Thoracic aorta (tissue), 2 donors: ENCODE measurements around the gene FAM177A1. TPM values are rescaled to one million over a fixed set of nuclear protein-coding genes. Genes with fewer than 3 reads are reported as not detected.

Experiments
- ATAC-seq: fragments of 150-250 bp; one replicate; pipeline ENCODE4 v1.8.0; 2017; ENCODE audit warnings: low read depth; ENCODE audit not compliant: insufficient number of reproducible peaks, low FRiP score
- DNase-seq: peaks from one replicate; pipeline ENCODE4 v3.0.0-alpha.2; 2020; ENCODE audit warnings: low spot score
- H3K27ac ChIP-seq, 2 donors: fragments of 200-600 bp; sonication (generic); 1 replicate in 1 of 2; 2 replicates in 1 of 2; pipeline ENCODE4 v1.5.1; 2016; ENCODE audit warnings: mild to moderate bottlenecking in 2 of 2, moderate library complexity in 2 of 2
- H3K27me3 ChIP-seq: fragments of 200-600 bp; sonication (generic); replicated peaks from 2 replicates; pipeline ENCODE4 v1.6.0; 2016; ENCODE audit warnings: mild to moderate bottlenecking; ENCODE audit not compliant: insufficient read depth
- H3K36me3 ChIP-seq: fragments of 200-600 bp; sonication (generic); one replicate; pipeline ENCODE4 v1.5.1; 2016
- H3K4me1 ChIP-seq, 2 donors: fragments of 200-600 bp; sonication (generic); 1 replicate in 1 of 2; 2 replicates in 1 of 2; pipeline versions ENCODE4 v1.5.1 to v1.6.0; 2016; ENCODE audit warnings: low read depth in 2 of 2, mild to moderate bottlenecking in 1 of 2; ENCODE audit not compliant: control insufficient read depth in 1 of 2
- H3K4me3 ChIP-seq: fragments of 200-600 bp; sonication (generic); 2 replicates; pipeline ENCODE4 v1.5.1; 2016; ENCODE audit warnings: mild to moderate bottlenecking
- H3K9me3 ChIP-seq: fragments of 200-600 bp; sonication (generic); 2 replicates; pipeline ENCODE4 v1.5.1; 2016
- total RNA-seq, 2 donors: library from RNA; depleted of rRNA; stranded (reverse); fragments of >200 nt; gene quantifications; one replicate each; pipeline versions ENCODE4 v1.1.0 to v1.2.3, GENCODE V29; 2016
- TF ChIP-seq, protein P1 (sequence below): fragments of 200-600 bp; sonication (generic); IDR thresholded peaks from one replicate; pipeline ENCODE4 v1.5.1; 2019; ENCODE audit warnings: antibody characterized with exemption

FAM177A1 gene
- total RNA-seq, 2 donors from 2014 or later, result 60.0 to 73.8 TPM

DNA sequence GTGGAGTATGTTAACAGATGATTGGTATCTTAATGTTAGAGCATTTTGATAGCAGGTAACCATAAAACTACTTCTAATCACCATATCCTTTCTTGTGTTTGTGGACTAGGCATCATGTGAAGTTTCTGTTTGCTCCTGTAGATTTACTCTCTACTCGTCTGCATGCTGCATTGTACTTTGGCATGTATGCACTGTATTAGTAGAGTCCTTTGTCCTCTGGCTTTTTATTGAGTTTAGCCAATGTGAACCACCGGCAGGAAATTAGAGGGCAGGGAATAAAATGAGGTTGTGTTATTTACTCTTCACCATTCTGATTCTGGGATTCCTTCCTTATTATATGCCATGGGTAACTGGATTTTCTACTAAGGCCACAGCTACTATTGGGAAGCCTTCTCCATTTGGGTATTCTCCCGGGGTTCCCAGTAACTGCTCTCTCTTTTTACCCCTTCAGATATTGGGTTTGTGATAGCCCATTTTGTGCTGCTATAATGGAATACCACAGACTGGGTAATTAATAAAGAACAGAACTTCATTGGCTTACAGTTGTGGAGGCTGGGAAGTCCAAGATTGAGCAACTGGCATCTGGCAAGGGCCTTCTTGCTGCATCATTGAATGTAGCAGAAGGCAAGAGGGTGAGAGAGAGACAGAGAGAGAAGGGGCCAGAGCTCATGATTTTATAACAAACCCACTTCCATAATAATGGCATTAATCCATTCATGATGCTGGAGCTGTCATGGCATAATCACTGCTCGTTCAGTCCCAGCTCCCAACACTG, 22.4 kb downstream of the FAM177A1 start:
- Histone ChIP-seq H3K27ac (no peak overlapping the region), H3K9me3 (no peaks in the 10 kb centered on the region), H3K36me3 (peaks cover 12% of the 10 kb centered on the region), H3K4me1 (no peaks in the 10 kb centered on the region), H3K4me3 (no peak overlapping the region), H3K27me3 (no peaks in the 10 kb centered on the region)
- no peak for DNase-seq
- no peak for ATAC-seq
- TF ChIP-seq, protein P1, sequence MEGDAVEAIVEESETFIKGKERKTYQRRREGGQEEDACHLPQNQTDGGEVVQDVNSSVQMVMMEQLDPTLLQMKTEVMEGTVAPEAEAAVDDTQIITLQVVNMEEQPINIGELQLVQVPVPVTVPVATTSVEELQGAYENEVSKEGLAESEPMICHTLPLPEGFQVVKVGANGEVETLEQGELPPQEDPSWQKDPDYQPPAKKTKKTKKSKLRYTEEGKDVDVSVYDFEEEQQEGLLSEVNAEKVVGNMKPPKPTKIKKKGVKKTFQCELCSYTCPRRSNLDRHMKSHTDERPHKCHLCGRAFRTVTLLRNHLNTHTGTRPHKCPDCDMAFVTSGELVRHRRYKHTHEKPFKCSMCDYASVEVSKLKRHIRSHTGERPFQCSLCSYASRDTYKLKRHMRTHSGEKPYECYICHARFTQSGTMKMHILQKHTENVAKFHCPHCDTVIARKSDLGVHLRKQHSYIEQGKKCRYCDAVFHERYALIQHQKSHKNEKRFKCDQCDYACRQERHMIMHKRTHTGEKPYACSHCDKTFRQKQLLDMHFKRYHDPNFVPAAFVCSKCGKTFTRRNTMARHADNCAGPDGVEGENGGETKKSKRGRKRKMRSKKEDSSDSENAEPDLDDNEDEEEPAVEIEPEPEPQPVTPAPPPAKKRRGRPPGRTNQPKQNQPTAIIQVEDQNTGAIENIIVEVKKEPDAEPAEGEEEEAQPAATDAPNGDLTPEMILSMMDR, result no peak

DNA sequence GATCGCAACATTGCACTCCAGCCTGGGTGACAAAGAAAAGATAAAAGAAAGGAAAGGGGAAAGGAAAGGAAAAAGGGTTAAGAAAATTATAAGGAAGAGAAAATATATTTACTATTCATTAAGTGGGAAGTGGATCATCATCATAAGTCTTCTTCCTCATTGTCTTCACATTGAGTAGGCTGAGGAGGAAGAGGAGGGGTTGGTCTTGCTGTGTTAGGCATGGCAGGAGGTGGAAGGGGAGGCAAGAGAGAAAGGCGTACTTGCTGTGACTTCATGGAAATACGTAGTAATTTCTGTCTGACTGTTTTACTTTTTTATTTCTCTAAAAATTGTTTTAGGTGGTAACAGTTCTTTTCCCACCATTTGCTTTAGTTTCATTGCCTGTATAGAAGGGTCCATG, 26.2 kb downstream of the FAM177A1 start:
- peaks cover 28% of the 10 kb centered on the region for H3K36me3 ChIP-seq
- TF ChIP-seq, protein P1, result no peak
- no peak overlapping the region for H3K27ac ChIP-seq
- no peak for ATAC-seq
- DNase-seq, result no peak
- H3K4me1 ChIP-seq, result no peaks in the 10 kb centered on the region
- H3K4me3 ChIP-seq, result no peak overlapping the region
- H3K27me3 ChIP-seq, result no peaks in the 10 kb centered on the region
- H3K9me3 ChIP-seq, result no peaks in the 10 kb centered on the region

GRCh38 chr14:35073486-35073885, 27.4 kb downstream of the FAM177A1 start:
- H3K9me3 ChIP-seq, result no peaks in the 10 kb centered on the region
- H3K27ac ChIP-seq, result no peak overlapping the region
- no peaks in the 10 kb centered on the region for H3K4me1 ChIP-seq
- DNase-seq (no peak), ATAC-seq (no peak)
- TF ChIP-seq, protein P1, result no peak
- no peaks in the 10 kb centered on the region for H3K27me3 ChIP-seq
- no peak overlapping the region for H3K4me3 ChIP-seq
- peaks cover 31% of the 10 kb centered on the region for H3K36me3 ChIP-seq

GRCh38 chr14:35078082-35078481, 32.0 kb downstream of the FAM177A1 start:
- DNase-seq (no peak), ATAC-seq (no peak)
- Histone ChIP-seq H3K4me3 (no peak overlapping the region), H3K27me3 (no peaks in the 10 kb centered on the region), H3K4me1 (no peaks in the 10 kb centered on the region), H3K36me3 (peaks cover 46% of the 10 kb centered on the region), H3K9me3 (no peaks in the 10 kb centered on the region), H3K27ac (no peak overlapping the region)
- TF ChIP-seq, protein P1, result no peak

GRCh38 chr14:35079742-35080141, 33.7 kb downstream of the FAM177A1 start:
- ATAC-seq (no peak), DNase-seq (no peak)
- H3K4me1 ChIP-seq, result no peaks in the 10 kb centered on the region
- H3K36me3 ChIP-seq, result peaks cover 40% of the 10 kb centered on the region
- no peaks in the 10 kb centered on the region for H3K27me3 ChIP-seq
- TF ChIP-seq, protein P1, result no peak
- no peak overlapping the region for H3K27ac ChIP-seq
- no peaks in the 10 kb centered on the region for H3K9me3 ChIP-seq
- no peak overlapping the region for H3K4me3 ChIP-seq
